Islet of Langerhans (tissue), 1 donor: ENCODE results near the gene DTHD1.

Source experiments
- FAIRE-seq: peaks from one replicate; lab custom pipeline; 2011; peaks lifted over from hg19 to GRCh38; lab: Jason Lieb, UNC

The DTHD1 gene

DNA sequence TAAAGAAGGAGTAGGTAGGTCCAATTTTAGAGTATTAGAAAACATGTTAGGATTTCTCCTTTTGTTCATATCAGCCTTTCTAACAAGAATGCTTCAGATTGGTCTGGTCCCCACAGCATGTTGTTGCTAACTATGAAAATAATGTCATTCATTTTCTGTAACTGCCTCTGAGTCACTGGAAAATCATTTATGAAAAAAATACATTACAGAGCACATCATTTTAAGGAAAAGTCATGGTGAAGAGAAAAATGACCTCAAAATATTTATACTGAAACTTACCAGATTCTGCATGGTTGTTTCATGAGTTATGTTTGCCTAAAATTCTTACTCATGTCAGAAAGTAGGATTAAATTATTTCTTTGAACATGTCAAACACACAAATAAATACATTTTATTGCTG is 35.2 kb downstream of the DTHD1 start:
- FAIRE-seq = no peak

DNA sequence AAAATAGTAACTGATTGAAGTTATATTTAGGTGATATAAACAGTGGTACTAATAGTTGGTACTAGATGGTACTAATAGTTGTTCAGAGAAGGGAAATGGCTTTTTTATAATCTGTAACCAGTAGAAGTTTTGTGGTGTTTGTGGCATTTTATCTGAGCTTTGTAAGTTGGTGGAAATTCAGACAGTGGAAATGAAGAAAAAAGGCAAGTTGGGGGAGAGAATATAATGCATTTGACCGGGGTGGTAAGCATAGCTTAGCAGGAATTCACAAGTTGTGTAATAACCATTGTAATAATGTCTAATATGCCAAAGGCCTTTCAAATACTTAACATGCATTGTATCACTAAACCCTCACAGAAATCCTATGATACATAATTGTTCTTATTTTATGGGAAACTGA is 36.3 kb downstream of the DTHD1 start:
- no peak for FAIRE-seq

DNA sequence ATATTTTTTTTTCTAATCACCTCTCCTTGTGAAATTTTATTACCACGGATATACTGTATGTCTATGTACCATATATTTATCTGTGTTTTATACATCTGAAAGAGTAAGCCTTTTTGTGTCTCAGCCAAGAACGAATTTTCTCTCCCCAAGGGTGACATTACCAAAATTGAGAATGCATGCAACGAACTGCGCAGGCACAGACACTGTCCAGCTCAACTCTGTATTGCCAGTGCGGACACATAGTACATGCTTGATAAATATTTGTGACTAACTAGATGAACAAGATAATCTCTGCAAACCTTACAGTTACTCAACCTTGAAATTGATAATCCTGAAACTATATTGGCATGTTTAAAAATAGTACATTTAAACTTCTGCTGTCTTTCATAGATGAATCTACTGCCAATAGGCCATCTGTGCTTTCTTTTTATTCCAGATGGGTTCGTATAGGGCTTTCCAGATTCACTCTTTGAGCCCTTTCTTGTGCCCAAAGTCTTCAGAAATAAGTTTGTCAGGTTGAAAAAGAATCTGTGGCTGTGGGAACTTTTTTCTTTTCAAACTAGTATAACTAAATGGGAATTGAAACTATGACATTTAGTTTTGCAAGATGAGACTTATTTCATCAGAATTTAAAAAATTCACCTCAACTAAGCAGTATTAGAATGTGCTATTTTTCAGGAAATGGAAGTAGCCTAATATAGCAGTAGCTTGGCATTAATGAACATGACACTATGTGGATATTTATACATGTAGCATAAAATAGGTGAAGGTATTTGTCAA is 38.9 kb downstream of the DTHD1 start:
- FAIRE-seq = no peak

DNA sequence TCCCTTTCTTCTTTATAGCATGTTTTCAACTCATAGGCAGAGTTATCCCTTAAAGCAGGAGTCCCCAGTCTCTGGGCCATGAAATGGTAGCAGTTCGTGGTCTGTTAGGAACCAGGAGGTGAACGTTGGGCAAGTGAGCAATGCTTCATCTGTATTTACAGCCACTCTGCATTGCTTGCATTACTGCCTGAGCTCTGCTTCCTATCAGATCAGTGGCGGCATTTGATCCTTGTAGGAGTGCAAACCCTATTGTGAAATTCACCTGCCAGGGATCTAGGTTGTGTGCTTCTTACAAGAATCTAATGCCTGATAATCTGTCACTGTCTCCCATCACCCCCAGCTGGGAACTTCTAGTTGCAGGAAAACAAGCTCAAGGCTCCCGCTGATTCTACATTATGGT is 39.8 kb downstream of the DTHD1 start:
- FAIRE-seq = no peak

DNA sequence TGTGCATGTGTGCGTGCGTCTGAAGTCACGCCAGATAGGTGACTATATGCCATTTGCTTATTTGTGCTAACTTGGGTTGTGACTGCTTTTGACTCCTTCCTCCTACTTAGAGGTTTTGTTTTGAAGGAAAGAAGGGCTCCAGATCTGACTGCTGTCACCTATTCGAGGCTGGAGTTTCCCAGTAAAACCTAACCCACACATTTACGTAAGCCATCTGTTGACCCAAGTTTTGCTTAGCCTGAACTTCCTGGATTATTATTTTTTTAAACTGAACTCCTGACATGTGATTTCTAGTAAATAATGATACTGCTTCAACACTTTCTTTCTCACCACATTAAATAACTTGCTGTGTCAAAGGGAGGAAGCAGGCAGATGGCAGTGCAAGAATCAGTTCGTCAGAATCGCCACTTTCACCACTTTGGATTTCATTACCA is 41.5 kb downstream of the DTHD1 start:
- peak; percentile 47 for FAIRE-seq

DNA sequence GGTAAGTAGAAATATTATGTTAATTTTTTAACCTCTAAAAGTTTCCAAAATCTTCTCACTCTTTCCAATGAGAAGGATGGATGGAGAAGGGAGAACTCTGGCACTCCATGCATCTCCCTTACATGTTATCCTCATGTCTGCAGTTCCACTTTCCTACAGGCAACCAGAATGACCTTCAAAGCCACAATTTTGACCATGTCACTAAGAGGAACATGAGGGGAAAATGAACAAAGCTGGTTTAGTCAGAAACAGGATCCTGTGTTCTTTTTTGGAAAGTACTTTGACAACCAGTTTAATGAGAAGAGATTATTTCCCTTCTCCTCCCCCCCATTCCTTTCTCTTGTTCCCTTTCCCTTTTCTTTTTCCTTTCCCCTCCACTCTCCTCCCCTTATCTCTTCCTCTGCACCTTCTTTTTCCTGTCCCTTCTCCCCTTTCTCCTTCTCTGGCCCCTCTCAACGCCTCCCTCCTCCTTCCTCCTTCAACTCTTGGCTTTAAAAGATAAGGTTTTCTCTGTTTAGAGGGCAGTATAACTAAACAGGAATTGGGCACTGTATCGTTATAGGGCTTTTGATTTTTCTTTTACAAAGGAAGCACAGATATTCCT is 42.5 kb downstream of the DTHD1 start:
- FAIRE-seq = no peak

DNA sequence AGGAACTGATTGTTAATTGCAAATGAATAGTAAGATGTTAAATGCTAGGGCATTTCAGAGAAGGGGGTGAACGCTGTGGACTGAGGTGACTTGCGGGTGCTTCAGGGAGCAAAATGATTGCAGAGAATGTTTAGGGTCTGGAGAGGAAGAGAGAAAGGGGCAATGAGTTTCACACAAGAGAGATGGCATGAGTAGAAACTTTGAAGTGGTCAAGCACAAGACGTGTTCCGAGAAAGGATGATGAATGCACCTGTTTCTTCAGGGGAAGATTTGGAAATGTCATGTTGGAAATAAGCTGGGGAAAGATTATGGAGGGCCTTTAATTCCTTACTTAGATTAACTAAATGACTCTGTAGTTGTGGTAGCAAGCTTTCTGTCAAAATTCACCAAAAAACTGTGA is 43.4 kb downstream of the DTHD1 start:
- FAIRE-seq = no peak

DNA sequence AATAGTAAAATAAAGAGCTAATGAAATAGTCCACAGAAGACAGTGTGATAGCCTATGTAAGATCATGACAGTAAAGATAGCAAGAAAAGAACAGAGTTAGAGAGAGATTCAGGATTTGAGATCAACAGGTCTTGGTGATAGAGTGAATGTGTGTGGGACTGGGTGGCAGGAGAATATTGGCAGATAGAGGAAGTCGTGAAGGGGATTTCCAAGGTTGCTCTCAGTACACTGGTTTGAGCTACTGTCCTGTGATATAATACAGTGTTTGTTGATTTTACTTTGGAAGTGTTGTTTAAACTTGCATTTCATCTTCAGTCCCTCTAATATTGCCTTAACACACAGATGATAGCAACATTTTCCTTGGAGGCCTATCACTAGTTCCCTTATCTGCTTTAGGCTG is 44.1 kb downstream of the DTHD1 start:
- FAIRE-seq = no peak

DNA sequence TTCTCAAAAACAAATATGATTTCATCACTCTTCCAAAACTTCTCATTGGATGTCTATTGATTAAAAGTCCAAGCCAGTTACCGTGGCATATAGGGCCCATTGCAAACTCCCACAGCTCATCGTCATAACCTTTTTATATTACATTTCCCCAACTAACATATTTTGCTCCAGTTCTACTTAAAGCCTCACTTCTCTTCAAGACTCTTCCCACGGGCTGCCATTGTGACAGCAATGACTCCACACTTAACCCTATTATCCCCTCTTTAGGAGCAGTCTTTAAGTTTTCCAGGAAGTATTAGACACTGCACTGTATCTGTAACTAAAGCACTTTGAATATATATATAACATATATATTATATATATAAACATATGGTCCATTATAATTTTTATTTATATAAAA is 44.5 kb downstream of the DTHD1 start:
- FAIRE-seq = no peak

DNA sequence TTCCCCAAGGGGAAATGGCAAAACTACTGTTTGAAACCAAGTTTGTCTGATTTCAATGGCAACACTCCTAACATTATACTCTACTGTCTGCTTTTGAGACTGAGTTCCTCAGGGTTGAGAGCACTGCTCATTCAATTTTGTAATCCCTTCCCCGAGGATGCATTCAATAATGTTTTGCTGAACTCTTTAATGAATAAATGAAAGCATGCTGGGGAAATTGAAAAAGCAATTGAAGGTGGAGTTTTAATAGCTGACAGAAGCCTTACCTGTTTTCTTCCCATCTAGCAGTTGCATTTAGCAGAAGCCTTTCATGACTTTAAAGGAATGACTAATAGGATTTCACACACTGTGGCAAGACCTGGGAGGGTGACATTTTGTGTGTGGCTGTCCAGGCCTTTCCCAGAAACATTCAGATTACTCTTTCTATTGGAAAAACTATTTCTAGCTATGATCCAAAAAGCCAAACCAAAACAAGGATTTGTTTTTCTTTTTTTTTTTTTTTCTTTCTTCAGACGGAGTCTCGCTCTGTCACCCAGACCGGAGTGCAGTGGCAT is 45.1 kb downstream of the DTHD1 start:
- no peak for FAIRE-seq

DNA sequence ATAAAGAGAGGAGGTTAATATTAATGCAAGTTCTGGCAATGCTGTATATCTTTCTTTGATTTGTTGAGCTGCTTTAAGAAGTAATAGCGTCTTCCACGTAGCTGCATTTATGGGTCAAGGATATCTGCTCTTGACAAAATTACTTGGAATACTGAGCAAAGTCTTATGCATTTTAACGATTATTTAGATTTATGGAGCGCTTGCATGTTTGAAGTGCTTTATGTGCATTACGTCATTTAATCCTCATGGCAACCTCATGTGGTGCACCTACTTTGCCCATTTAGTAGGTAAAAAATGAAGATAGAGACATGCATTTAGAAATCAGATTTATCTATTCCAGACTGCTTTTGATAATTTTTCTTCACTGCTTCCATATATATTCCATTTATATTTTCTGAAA is 46.0 kb downstream of the DTHD1 start:
- FAIRE-seq = no peak

DNA sequence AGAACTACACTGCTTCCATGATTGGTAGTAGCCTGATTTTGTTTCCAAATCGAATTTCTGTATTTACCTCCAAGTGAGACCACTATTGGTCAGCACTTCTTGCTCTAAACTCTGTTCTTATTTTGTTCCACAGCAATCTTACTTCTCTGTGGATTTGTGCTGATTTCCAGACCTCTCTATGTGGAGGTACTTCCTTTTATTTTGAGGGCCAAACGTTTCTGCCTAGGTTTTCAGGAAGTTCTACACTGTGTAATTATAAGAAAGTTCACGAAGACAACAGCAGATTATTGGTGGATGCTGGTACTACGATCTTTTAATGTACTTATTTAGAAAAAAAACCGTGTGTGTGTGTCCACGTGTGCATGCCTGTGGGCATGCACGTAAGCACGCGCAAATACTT is 46.7 kb downstream of the DTHD1 start:
- FAIRE-seq = no peak

DNA sequence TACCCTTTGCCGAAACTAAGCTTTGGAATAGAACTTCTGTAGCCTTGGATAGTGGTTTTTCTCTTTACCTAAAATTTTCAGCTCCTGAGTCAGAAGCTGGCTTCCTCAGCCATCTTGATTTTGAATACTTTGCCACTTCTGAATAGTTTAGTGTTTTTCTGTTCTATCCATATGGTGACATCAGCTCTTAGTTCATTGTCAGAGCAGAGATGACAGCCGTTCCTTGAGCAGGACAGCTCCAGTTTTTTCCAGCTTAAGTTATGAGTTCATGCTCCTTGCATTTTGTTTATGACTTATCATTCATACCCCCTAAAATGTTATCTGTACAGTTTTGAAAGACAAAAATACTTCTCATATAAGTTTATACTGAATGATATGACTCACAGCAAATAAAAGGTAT is 47.8 kb downstream of the DTHD1 start:
- FAIRE-seq = no peak

DNA sequence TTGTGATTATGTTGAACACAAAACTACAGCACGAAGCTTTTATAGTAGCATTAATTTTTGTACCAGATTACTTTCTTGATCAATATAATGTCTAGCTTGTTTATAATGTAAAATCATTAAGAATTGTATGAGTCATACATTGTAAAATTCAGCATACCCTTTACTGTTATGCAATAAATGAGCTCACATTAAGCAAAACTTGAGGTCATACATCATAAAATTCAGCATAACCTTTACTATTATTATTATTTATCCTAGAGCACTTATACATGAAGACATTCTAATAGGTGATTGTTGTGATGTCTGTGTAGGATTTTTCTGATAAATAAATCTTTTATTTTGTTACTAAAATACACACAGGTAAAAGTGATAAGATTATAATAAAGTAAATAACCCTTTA is 49.4 kb downstream of the DTHD1 start:
- FAIRE-seq = peak; percentile 9

DNA sequence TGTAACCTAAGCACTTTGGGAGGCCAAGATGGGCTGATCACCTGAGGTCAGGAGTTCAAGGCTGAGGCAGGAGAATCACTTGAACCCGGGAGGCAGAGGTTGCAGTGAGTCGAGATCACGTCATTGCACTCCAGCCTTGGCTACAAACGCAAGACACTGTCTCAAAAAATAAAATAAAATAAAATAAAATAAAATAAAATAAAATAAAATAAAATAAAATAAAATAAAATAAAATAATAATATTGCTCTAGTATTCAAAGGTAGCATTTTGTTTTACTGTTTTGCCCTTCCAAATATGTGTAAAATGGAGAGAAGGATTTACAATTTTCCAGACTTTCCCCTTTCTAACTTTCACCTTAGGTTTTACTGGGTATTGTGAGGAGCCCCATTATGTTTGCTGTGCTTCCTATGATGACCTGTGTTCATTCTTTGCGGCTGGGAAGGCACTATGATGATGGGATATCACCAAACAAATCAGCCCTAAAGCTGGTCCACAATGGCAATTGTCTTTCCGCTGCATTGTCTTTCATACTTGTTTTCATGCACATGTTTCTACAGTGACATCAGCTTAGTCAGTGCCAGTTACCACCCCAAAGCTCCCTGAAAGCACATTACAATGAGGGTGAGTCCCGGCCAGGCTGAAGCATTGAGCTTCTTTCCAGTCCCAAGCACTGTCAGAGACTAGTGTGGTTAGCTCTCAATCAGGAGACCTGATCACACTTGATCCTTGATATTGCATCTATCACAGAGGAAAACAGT is 50.8 kb downstream of the DTHD1 start:
- no peak for FAIRE-seq

DNA sequence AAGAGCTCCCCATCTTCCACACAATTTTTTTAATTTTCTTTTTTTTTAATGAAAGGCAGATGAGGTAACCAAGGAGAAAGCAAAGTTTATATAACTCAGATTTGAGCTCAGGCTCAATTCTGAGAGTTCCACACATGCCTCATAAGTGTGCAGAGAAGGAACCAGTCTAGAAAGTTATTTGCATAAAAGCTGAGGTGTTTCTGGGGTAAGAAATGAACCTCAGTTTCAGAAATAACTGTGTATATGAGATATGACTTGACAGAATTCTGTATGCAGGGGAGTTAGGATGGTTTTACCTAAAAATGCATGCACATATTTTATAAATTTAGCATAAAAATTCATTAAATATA is 51.3 kb downstream of the DTHD1 start:
- FAIRE-seq = no peak

DNA sequence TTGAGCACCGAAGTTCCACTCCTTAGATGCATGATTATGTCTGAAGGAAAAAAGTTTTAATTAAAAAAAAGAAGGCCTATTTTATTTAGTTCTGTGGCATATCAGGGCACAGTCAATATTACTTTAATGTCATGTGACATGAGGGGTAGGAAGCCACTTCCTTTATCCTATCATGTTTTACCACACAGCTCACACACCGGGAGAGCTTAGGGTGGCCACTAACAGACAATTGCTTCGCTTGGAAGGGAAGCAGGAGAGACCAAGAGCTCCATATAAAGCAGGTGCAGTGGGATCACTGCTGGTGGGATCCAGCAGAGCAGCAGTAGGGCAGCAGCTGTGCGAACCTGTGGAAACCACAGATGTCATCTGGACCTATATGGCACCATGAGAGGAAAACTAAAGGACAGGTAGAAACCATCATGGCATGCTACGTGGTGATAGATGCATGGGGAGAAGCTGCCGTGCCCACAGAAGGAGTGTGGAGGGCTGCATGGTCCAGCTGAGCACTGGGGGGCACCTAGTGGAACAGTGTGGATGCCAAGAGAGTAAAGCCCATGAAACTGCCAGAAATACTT is 52.0 kb downstream of the DTHD1 start:
- FAIRE-seq = no peak

DNA sequence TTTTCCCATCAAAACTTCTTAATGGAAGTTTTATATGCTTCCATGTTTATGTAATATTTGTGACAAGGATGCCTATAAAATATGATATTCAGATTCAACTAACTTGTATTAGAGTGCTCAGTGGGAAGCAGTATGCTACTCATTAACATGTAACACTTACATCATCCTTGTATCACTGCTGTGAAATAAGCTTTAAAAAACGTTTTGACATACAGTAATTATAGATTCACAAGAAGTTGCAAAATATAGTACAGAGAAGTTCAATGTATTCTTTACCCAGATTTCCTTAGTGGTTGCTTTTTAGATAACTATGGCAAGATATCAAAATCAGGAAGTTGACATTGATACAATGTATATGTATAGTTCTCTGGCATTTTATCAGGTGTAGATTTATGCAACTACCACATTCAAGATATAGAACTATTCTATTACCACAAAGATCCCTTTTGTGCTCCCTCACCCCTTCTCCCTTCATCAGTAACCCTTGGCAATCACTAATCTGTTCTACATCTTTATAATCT is 56.3 kb downstream of the DTHD1 start:
- no peak for FAIRE-seq

DNA sequence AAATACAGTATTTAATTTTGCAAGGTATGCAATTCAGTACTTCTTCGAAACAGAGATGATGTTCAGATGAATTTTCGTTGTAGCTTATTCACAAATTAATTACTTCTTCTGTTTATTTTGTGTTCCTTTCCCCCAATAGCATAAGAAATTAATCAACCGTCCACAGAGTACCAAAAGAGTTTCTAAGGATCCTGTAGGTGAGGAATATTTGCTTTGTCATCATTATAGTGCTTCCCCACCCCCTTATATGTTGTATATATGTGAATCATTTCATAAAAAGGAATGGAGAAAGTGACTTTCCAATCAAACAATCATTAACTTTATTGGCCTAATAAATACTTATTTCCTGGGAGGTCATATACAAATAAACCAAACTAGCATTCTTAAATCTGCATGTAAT is 57.6 kb downstream of the DTHD1 start:
- peak; percentile 17 for FAIRE-seq

DNA sequence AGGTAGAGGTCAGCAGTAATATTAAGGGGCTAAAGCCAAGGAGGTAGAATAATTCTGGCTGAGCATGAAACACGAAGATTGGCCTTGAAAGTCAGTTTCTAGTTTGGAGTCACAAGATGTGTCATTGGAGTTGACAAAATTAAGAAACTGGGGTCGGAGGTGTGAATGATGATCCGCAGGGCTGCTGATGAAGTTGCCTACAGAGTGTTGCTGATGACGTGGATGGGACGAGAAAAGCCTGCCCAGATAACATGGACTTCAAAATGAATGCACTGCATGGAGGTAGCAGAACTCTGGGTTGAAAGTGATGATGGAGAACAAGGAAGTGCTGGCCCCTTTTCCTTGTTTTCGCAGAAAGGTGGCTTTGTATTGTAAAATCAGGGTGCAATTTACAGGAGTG is 60.5 kb downstream of the DTHD1 start:
- FAIRE-seq = no peak

DNA sequence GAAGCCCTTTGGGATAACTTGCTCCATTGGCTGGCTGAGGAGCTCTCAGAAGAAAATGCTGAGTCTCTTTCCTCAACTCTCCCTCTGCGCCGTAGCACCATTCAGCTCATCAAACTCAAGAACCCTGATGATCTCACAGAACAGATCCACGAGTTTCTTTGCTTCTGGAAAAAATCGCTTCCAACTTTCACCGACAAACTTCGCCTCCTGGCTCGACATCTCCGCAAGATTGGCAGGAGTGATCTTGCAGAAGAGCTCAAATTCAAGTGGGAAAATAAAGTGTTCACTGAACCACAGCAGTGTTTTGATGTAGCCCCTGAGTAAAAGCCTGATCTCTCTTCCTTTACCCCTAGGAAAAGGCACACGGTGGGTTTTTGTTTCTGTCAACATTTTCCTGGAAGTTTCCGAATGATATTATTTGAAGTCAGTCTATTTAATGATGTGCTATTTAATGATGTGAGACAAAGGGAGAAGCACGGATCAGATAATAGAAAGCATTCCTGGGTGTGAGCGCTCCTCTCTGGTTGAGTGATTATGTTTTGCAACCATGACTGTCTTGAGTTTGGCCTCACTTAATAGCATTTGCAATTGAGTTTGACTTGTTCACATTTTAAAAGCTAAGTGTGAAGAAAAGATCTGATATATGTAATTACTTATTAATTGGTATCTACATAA is 62.2 kb downstream of the DTHD1 start:
- FAIRE-seq = no peak

DNA sequence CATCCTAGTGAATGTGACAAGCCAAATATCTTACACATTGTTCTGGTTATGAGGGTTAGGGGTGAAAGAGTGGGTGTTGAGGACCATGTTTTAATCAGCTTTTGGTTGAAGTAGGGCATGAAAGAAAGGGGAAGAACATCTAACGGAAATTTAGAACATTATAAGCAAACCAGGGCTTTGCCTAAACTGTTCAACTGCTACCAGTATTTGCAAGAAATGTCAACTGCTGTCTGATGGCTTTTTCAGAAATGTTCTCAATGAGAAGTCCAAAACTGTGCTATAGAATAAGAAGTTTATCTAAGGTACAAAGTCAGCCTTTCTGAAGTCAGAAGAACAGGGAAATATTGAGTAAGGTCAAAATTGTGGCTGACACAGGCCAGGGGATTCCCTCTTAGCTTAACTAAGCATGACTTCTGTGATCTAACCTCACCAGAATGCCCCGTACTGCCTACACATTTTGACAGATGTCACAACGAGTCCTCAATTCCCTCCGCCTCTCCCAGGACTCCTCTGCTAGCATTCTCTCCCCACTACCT is 67.1 kb downstream of the DTHD1 start:
- no peak for FAIRE-seq
